ENCODE data around the gene MEIS1.

The MEIS1 gene

DNA sequence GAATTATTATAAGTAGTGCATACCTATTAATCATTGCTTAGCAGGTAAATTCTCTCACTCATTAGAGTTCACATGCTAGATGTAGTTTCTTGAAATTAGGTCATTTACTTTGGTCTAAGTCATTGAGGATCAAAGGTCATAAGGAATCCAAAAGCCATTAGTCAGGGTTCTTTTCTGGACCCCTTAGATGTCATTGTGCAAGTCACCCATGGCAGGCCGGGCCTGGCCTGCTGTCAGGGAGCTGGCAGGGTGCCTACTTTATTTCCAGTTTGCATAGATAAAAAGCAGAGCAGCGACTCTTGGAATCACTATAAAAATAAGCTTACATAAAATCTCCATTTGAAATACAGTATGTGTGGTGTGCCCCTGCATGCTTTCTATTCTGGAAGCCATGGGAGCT, 91.3 kb downstream of the MEIS1 start:
- TF ChIP-seq CTCF (IDR thresholded peaks at IDR 0.05; ENCODE audit: low read depth, low read length): no peak
- H3K4me3 ChIP-seq (ENCODE audit: low read depth, low read length): no peak overlapping the region

- H3K4me3 ChIP-seq (ENCODE audit: low read depth, low read length): no peak overlapping the region
- no peak for TF ChIP-seq CTCF (IDR thresholded peaks at IDR 0.05; ENCODE audit: low read depth, low read length)
Measured at GRCh38 chr2:66528974-66529724, 94.2 kb downstream of the MEIS1 start.

DNA sequence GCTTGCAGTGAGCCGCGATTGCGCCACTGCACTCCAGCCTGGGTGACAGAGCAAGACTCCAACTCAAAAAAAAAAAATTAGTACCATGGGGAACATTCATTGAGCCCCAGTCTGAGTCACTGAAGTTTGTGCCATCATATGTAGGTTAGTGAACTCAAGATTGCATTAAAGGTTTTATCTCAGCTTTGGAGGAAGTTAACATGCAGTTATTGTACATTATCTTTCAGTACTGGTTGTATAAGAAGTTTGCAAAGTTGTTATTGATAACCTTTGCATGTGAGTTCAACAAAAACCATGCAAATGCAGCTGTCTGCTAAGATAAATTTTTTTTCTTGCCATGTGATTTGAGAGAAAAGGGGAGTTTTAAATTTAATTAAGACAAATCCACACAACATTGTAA, 95.7 kb downstream of the MEIS1 start:
- TF ChIP-seq CTCF (IDR thresholded peaks at IDR 0.05; ENCODE audit: low read depth, low read length): no peak
- H3K4me3 ChIP-seq (ENCODE audit: low read depth, low read length): no peak overlapping the region

- no peak for TF ChIP-seq CTCF (IDR thresholded peaks at IDR 0.05; ENCODE audit: low read depth, low read length)
- H3K4me3 ChIP-seq (ENCODE audit: low read depth, low read length): no peak overlapping the region
Measured at GRCh38 chr2:66531155-66531554, 96.2 kb downstream of the MEIS1 start.

- no peak overlapping the region for H3K4me3 ChIP-seq (ENCODE audit: low read depth, low read length)
- TF ChIP-seq CTCF (IDR thresholded peaks at IDR 0.05; ENCODE audit: low read depth, low read length): no peak
Measured at GRCh38 chr2:66531567-66531966, 96.6 kb downstream of the MEIS1 start.

- TF ChIP-seq CTCF (IDR thresholded peaks at IDR 0.05; ENCODE audit: low read depth, low read length): no peak
- no peak overlapping the region for H3K4me3 ChIP-seq (ENCODE audit: low read depth, low read length)
Measured at GRCh38 chr2:66532972-66533868, 98.3 kb downstream of the MEIS1 start.

DNA sequence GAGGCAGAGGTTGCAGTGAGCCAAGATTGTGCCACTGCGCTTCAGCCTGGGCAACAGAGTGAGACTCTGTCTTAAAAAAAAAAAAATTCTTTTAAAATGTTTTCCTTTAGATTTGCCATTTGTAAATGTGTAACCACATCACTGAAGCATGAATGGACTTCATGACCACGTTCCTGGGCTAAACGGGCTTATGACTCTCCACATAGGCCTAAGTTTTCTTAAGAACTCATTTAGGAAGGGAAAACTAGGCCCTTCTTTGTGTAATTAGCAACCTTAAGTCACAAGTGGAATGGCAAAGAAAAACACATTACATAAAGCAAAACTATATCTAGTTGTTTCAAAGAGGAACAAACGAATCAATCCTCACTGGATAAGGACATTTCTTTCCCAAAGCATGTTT, 99.5 kb downstream of the MEIS1 start:
- no peak for TF ChIP-seq CTCF (IDR thresholded peaks at IDR 0.05; ENCODE audit: low read depth, low read length)
- no peak overlapping the region for H3K4me3 ChIP-seq (ENCODE audit: low read depth, low read length)

Measured in WI38 (cell line).